Liver (tissue), 9 donors: ENCODE results near the gene SNCA. TPM values are rescaled to one million over a fixed set of nuclear protein-coding genes. Genes with fewer than 3 reads are reported as not detected.

Source experiments
- DNase-seq: peaks from one replicate; pipeline ENCODE4 v3.0.0-alpha.2; 2017; ENCODE audit warnings: low spot score
- H3K27ac ChIP-seq, 2 donors: one replicate each; pipeline ENCODE4 v1.7.0; 2013; ENCODE audit warnings: inconsistent platforms in 2 of 2, low read length in 2 of 2, control low read depth in 1 of 2, low read depth in 1 of 2, mild to moderate bottlenecking in 1 of 2
- H3K27me3 ChIP-seq, 4 donors: one replicate each; pipeline versions ENCODE4 v1.6.1 to v1.7.0; 2013; ENCODE audit warnings: low read length in 3 of 4, inconsistent platforms in 1 of 4, mild to moderate bottlenecking in 1 of 4, moderate library complexity in 1 of 4; ENCODE audit not compliant: control insufficient read depth in 4 of 4, insufficient read depth in 4 of 4
- H3K36me3 ChIP-seq, 4 donors: one replicate each; pipeline versions ENCODE4 v1.6.1 to v1.7.0; 2013; ENCODE audit warnings: low read length in 3 of 4, mild to moderate bottlenecking in 3 of 4, low read depth in 1 of 4, moderate library complexity in 1 of 4; ENCODE audit not compliant: control insufficient read depth in 4 of 4, insufficient read depth in 3 of 4
- H3K4me1 ChIP-seq, 4 donors: one replicate each; pipeline versions ENCODE4 v1.6.1 to v1.7.0; 2013; ENCODE audit warnings: low read length in 3 of 4, mild to moderate bottlenecking in 3 of 4, moderate library complexity in 1 of 4; ENCODE audit not compliant: control insufficient read depth in 4 of 4, insufficient read depth in 4 of 4
- H3K4me3 ChIP-seq, 3 donors: one replicate each; pipeline versions ENCODE4 v1.6.1 to v1.7.0; 2013; ENCODE audit warnings: low read length in 3 of 3, control low read depth in 1 of 3, low read depth in 1 of 3, mild to moderate bottlenecking in 1 of 3
- H3K9ac ChIP-seq, 2 donors: one replicate each; pipeline ENCODE4 v1.7.0; 2013; ENCODE audit warnings: low read length in 2 of 2, mild to moderate bottlenecking in 2 of 2, moderate library complexity in 2 of 2, control low read depth in 1 of 2, low read depth in 1 of 2
- H3K9me3 ChIP-seq, 4 donors: one replicate each; pipeline versions ENCODE4 v1.6.1 to v1.7.0; 2013; ENCODE audit warnings: low read length in 3 of 4; ENCODE audit not compliant: control insufficient read depth in 4 of 4
- EGR1 ChIP-seq, 2 donors: IDR thresholded peaks; 2 replicates each; pipeline ENCODE4 v1.6.1; 2016 to 2018; ENCODE audit warnings: antibody characterized with exemption in 2 of 2, low read depth in 2 of 2
- FOXA1 ChIP-seq: IDR thresholded peaks from 2 replicates; pipeline ENCODE4 v1.6.1; 2016; ENCODE audit warnings: antibody characterized with exemption
- GABPA ChIP-seq, 2 donors: IDR thresholded peaks in 1 of 2; conservative IDR thresholded peaks in 1 of 2; 2 replicates each; pipeline ENCODE4 v1.6.1; 2016; ENCODE audit warnings: antibody characterized with exemption in 2 of 2, mild to moderate bottlenecking in 1 of 2, moderate library complexity in 1 of 2
- HNF4A ChIP-seq, 2 donors: conservative IDR thresholded peaks; 2 replicates each; pipeline ENCODE4 v1.6.1; 2016; ENCODE audit warnings: antibody characterized with exemption in 2 of 2, mild to moderate bottlenecking in 2 of 2
- HNF4G ChIP-seq: IDR thresholded peaks from 2 replicates; pipeline ENCODE4 v1.6.1; 2016; ENCODE audit warnings: antibody characterized with exemption
- NR2F2 ChIP-seq: IDR thresholded peaks from 2 replicates; pipeline ENCODE4 v1.6.1; 2016; ENCODE audit warnings: antibody characterized with exemption
- RAD21 ChIP-seq, 2 donors: IDR thresholded peaks; 2 replicates each; pipeline ENCODE4 v1.6.1; 2016; ENCODE audit warnings: antibody characterized with exemption in 2 of 2, mild to moderate bottlenecking in 2 of 2
- RXRA ChIP-seq, 2 donors: IDR thresholded peaks; 2 replicates each; pipeline ENCODE4 v1.6.1; 2017 to 2018; ENCODE audit warnings: antibody characterized with exemption in 2 of 2, mild to moderate bottlenecking in 1 of 2
- TAF1 ChIP-seq: conservative IDR thresholded peaks from 2 replicates; pipeline ENCODE4 v1.6.1; 2016; ENCODE audit warnings: antibody characterized with exemption, mild to moderate bottlenecking
- YY1 ChIP-seq: IDR thresholded peaks from 2 replicates; pipeline ENCODE4 v1.6.1; 2016; ENCODE audit warnings: antibody characterized with exemption, mild to moderate bottlenecking
- ZBTB33 ChIP-seq: IDR thresholded peaks from 2 replicates; pipeline ENCODE4 v1.6.1; 2016; ENCODE audit warnings: antibody characterized with exemption
- WGBS: extraction: QIAGEN DNeasy Blood & Tissue Kit; methylation state at CpG from one replicate; pipeline ENCODE4 v1.1.7; 2013; 5-methylcytosine and 5-hydroxymethylcytosine counted together
- polyA plus RNA-seq, 2 donors: library from polyadenylated mRNA; stranded (reverse) in 1 of 2; unstranded in 1 of 2; fragments of 200-250 nt in 1 of 2; fragments of >200 nt in 1 of 2; fragmentation: Nextera tagmentation in 1 of 2; extraction: Ambion mirVana in 1 of 2; gene quantifications; one replicate each; pipeline versions ENCODE4 v1.2.1 to v1.2.3, GENCODE V29; 2013 to 2015
- total RNA-seq, 2 donors: library from RNA; depleted of rRNA; stranded (reverse); fragments of >200 nt; gene quantifications; one replicate each; pipeline ENCODE4 v1.2.3, GENCODE V29; 2014
- TF ChIP-seq, protein P1 (sequence below): IDR thresholded peaks from 2 replicates; pipeline ENCODE4 v1.6.1; 2016; ENCODE audit warnings: antibody characterized with exemption
- TF ChIP-seq, protein P2 (sequence below): IDR thresholded peaks from 2 replicates; pipeline ENCODE4 v1.6.1; 2016; ENCODE audit warnings: antibody characterized with exemption, mild to moderate bottlenecking
- TF ChIP-seq, protein P3 (sequence below): fragments of 150-350 bp; IDR thresholded peaks from 2 replicates; pipeline ENCODE4 v1.5.1; 2017; ENCODE audit warnings: improper control_type of control experiment, low read depth, low read length; ENCODE audit not compliant: missing input control
- donor health status: healthy.
- donor health status: healthy.
- donor health status: healthy.
- donor health status: healthy.
- donor health status: healthy.

SNCA gene
- total and polyA plus RNA-seq, 4 donors, result 0.44 to 292 (median 0.70) TPM

- Histone ChIP-seq H3K27ac (no peak overlapping the region), H3K9me3 (no peaks in the 10 kb centered on the region), H3K9ac (no peak overlapping the region), H3K4me3 (no peak overlapping the region), H3K36me3 (no peaks in the 10 kb centered on the region), H3K4me1 (no peaks in the 10 kb centered on the region), H3K27me3 (no peaks in the 10 kb centered on the region)
- DNase-seq, result no peak
- TF ChIP-seq FOXA1, result no peak
- TF ChIP-seq HNF4G, result no peak
- TF ChIP-seq RXRA (IDR thresholded peaks at IDR 0.05), result no peak
- TF ChIP-seq HNF4A (conservative IDR thresholded peaks at IDR 0.05), result no peak
- 90% methylated on average over 1 of the region's 1 CpG for WGBS
These were observed 34.2 kb upstream of the SNCA start for GRCh38 chr4:89871211-89871610.

GRCh38 chr4:89868999-89869589, 32.1 kb upstream of the SNCA start:
- no peaks in the 10 kb centered on the region for H3K27me3 ChIP-seq
- no peaks in the 10 kb centered on the region for H3K9me3 ChIP-seq
- DNase-seq, result no peak
- no peaks in the 10 kb centered on the region for H3K4me1 ChIP-seq
- no peak overlapping the region for H3K4me3 ChIP-seq
- TF ChIP-seq, protein P1, sequence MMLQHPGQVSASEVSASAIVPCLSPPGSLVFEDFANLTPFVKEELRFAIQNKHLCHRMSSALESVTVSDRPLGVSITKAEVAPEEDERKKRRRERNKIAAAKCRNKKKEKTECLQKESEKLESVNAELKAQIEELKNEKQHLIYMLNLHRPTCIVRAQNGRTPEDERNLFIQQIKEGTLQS, result no peak
- TF ChIP-seq TAF1 (no peak), NR2F2 (no peak), HNF4A (conservative IDR thresholded peaks at IDR 0.05) (no peak), GABPA (IDR thresholded peaks at IDR 0.05 in 1 of 2, conservative IDR thresholded peaks at IDR 0.05 in 1 of 2) (no peak), YY1 (no peak), RAD21 (IDR thresholded peaks at IDR 0.05) (peak; percentile 27 to 37), EGR1 (IDR thresholded peaks at IDR 0.05; ENCODE audit: low read depth in 2 of 2) (no peak), FOXA1 (no peak), ZBTB33 (no peak)
- TF ChIP-seq, protein P2, sequence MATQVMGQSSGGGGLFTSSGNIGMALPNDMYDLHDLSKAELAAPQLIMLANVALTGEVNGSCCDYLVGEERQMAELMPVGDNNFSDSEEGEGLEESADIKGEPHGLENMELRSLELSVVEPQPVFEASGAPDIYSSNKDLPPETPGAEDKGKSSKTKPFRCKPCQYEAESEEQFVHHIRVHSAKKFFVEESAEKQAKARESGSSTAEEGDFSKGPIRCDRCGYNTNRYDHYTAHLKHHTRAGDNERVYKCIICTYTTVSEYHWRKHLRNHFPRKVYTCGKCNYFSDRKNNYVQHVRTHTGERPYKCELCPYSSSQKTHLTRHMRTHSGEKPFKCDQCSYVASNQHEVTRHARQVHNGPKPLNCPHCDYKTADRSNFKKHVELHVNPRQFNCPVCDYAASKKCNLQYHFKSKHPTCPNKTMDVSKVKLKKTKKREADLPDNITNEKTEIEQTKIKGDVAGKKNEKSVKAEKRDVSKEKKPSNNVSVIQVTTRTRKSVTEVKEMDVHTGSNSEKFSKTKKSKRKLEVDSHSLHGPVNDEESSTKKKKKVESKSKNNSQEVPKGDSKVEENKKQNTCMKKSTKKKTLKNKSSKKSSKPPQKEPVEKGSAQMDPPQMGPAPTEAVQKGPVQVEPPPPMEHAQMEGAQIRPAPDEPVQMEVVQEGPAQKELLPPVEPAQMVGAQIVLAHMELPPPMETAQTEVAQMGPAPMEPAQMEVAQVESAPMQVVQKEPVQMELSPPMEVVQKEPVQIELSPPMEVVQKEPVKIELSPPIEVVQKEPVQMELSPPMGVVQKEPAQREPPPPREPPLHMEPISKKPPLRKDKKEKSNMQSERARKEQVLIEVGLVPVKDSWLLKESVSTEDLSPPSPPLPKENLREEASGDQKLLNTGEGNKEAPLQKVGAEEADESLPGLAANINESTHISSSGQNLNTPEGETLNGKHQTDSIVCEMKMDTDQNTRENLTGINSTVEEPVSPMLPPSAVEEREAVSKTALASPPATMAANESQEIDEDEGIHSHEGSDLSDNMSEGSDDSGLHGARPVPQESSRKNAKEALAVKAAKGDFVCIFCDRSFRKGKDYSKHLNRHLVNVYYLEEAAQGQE, result no peak
- TF ChIP-seq, protein P3, sequence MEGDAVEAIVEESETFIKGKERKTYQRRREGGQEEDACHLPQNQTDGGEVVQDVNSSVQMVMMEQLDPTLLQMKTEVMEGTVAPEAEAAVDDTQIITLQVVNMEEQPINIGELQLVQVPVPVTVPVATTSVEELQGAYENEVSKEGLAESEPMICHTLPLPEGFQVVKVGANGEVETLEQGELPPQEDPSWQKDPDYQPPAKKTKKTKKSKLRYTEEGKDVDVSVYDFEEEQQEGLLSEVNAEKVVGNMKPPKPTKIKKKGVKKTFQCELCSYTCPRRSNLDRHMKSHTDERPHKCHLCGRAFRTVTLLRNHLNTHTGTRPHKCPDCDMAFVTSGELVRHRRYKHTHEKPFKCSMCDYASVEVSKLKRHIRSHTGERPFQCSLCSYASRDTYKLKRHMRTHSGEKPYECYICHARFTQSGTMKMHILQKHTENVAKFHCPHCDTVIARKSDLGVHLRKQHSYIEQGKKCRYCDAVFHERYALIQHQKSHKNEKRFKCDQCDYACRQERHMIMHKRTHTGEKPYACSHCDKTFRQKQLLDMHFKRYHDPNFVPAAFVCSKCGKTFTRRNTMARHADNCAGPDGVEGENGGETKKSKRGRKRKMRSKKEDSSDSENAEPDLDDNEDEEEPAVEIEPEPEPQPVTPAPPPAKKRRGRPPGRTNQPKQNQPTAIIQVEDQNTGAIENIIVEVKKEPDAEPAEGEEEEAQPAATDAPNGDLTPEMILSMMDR, result peak; percentile 22
- 45% methylated on average over 2 of the region's 2 CpGs for WGBS
- H3K27ac ChIP-seq, result no peak overlapping the region
- no peaks in the 10 kb centered on the region for H3K36me3 ChIP-seq
- H3K9ac ChIP-seq, result no peak overlapping the region
